Neuronal stem cell (in vitro differentiated cells): ENCODE measurements around the gene TAS2R1.

ENCODE experiments used
- DNase-seq: peaks from one replicate; pipeline ENCODE4 v3.0.0-alpha.2; 2013; ENCODE audit warnings: low spot score
- H2AFZ ChIP-seq: one replicate; pipeline ENCODE4 v1.6.1; 2013; ENCODE audit warnings: mild to moderate bottlenecking, low read length, inconsistent platforms
- H2AK5ac ChIP-seq: 2 replicates; pipeline ENCODE4 v1.6.1; 2013; ENCODE audit warnings: low read depth, mild to moderate bottlenecking, inconsistent platforms, low read length, moderate library complexity, mixed read lengths
- H2BK120ac ChIP-seq: 2 replicates; pipeline ENCODE4 v1.6.1; 2013; ENCODE audit warnings: low read depth, mild to moderate bottlenecking, inconsistent platforms, low read length, moderate library complexity, mixed read lengths
- H2BK12ac ChIP-seq: one replicate; pipeline ENCODE4 v1.6.1; 2013; ENCODE audit warnings: low read length, inconsistent platforms
- H2BK15ac ChIP-seq: 2 replicates; pipeline ENCODE4 v1.6.1; 2013; ENCODE audit warnings: mild to moderate bottlenecking, low read length, inconsistent platforms, mixed read lengths
- H2BK5ac ChIP-seq: one replicate; pipeline ENCODE4 v1.6.1; 2013; ENCODE audit warnings: inconsistent platforms, mild to moderate bottlenecking, low read length, moderate library complexity
- H3K14ac ChIP-seq: one replicate; pipeline ENCODE4 v1.6.1; 2013; ENCODE audit warnings: low read length, inconsistent platforms
- H3K18ac ChIP-seq: 2 replicates; pipeline ENCODE4 v1.6.1; 2013; ENCODE audit warnings: low read length, inconsistent platforms
- H3K23ac ChIP-seq: 2 replicates; pipeline ENCODE4 v1.6.1; 2013; ENCODE audit warnings: low read depth, mild to moderate bottlenecking, mixed read lengths, low read length, inconsistent platforms; ENCODE audit not compliant: poor library complexity
- H3K27ac ChIP-seq: replicated peaks from 3 replicates; pipeline ENCODE4 v1.5.1; 2013; ENCODE audit warnings: low read length, inconsistent platforms
- H3K27me3 ChIP-seq, 3 experiments: 2 replicates each; pipeline ENCODE4 v1.6.1; 2013; ENCODE audit warnings: low read length in 3 of 3, mild to moderate bottlenecking in 2 of 3, inconsistent platforms in 1 of 3, low read depth in 1 of 3, mixed read lengths in 1 of 3, moderate library complexity in 1 of 3; ENCODE audit not compliant: control insufficient read depth in 3 of 3, insufficient read depth in 3 of 3
- H3K36me3 ChIP-seq, 2 donors: replicated peaks in 1 of 2; 2 replicates each; pipeline ENCODE4 v1.6.1; 2013; ENCODE audit warnings: low read length in 2 of 2; ENCODE audit not compliant: control insufficient read depth in 2 of 2, insufficient read depth in 2 of 2
- H3K4ac ChIP-seq: 2 replicates; pipeline ENCODE4 v1.6.1; 2013; ENCODE audit warnings: inconsistent platforms, mild to moderate bottlenecking, low read length, moderate library complexity
- H3K4me1 ChIP-seq, 2 donors: 1 replicate in 1 of 2; 2 replicates in 1 of 2; pipeline ENCODE4 v1.6.1; 2013; ENCODE audit warnings: low read length in 2 of 2, low read depth in 1 of 2; ENCODE audit not compliant: control insufficient read depth in 2 of 2, insufficient read depth in 1 of 2
- H3K4me2 ChIP-seq: one replicate; pipeline ENCODE4 v1.6.1; 2013; ENCODE audit warnings: mild to moderate bottlenecking, low read length, inconsistent platforms; ENCODE audit not compliant: insufficient read depth, poor library complexity, severe bottlenecking
- H3K4me3 ChIP-seq, 2 donors: 2 replicates each; pipeline ENCODE4 v1.5.1; 2013; ENCODE audit warnings: low read length in 2 of 2, mild to moderate bottlenecking in 2 of 2, inconsistent platforms in 1 of 2, moderate library complexity in 1 of 2
- H3K79me1 ChIP-seq: one replicate; pipeline ENCODE4 v1.6.1; 2013; ENCODE audit warnings: low read depth, mild to moderate bottlenecking, inconsistent platforms, low read length, moderate library complexity
- H3K9ac ChIP-seq: one replicate; pipeline ENCODE4 v1.6.1; 2013; ENCODE audit warnings: mild to moderate bottlenecking, low read depth, low read length, inconsistent platforms; ENCODE audit not compliant: poor library complexity
- H3K9me3 ChIP-seq, 2 donors: replicated peaks in 1 of 2; 2 replicates each; pipeline versions ENCODE3 to v1.6.1; 2013; ENCODE audit warnings: low read length in 2 of 2, mild to moderate bottlenecking in 2 of 2, inconsistent platforms in 1 of 2, low read depth in 1 of 2, mixed read lengths in 1 of 2, moderate library complexity in 1 of 2; ENCODE audit not compliant: control insufficient read depth in 2 of 2, insufficient read depth in 1 of 2
- H4K8ac ChIP-seq: one replicate; pipeline ENCODE4 v1.6.1; 2013; ENCODE audit warnings: low read depth, mild to moderate bottlenecking, inconsistent platforms, low read length, moderate library complexity
- H4K91ac ChIP-seq: one replicate; pipeline ENCODE4 v1.6.1; 2013; ENCODE audit warnings: low read length, low read depth, mild to moderate bottlenecking, inconsistent platforms; ENCODE audit not compliant: poor library complexity
- WGBS, 2 donors: extraction: QIAGEN DNeasy Blood & Tissue Kit; methylation state at CpG; one replicate each; pipeline ENCODE4 v1.1.7; 2013; ENCODE audit warnings: missing lambda C conversion rate in 2 of 2, mixed read lengths in 1 of 2; ENCODE audit not compliant: insufficient read length in 2 of 2, insufficient replicate concordance in 1 of 2; ENCODE audit errors: extremely low coverage in 2 of 2; 5-methylcytosine and 5-hydroxymethylcytosine counted together

The TAS2R1 gene

DNA sequence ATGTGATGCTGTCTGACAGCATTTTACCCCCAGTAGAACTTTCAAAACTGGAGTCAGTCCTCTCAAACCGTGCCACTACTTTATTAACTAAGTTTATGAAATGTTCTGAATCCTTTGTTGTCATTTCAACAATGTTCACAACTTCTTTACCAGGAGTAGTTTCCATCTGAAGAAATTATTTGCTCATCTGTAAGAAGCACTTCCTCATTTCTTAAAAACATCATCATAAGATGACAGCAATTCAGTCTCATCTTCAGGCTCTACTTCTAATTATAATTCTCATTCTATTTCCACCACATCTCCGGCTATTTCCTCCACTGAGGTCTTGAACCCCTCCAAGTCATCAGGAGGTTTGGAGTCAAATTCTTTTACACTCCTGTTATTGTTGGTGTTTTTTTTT is 2.3 kb upstream of the TAS2R1 start:
- Histone ChIP-seq H2BK12ac (no peak overlapping the region), H3K9me3 (no peaks in the 10 kb centered on the region), H2BK15ac (no peak overlapping the region), H3K36me3 (no peaks in the 10 kb centered on the region), H3K27me3 (no peaks in the 10 kb centered on the region), H2AK5ac (no peak overlapping the region), H2AFZ (no peak overlapping the region), H3K27ac (no peak overlapping the region), H3K4me2 (no peak overlapping the region), H2BK120ac (no peak overlapping the region), H3K14ac (no peak overlapping the region), H3K23ac (no peak overlapping the region), H2BK5ac (no peak overlapping the region), H3K4me3 (no peak overlapping the region), H3K9ac (no peak overlapping the region), H3K18ac (no peak overlapping the region), H3K4ac (no peak overlapping the region), H4K91ac (no peak overlapping the region), H4K8ac (no peak overlapping the region), H3K4me1 (peaks cover 0 to 2% of the 10 kb centered on the region in 2 donors), H3K79me1 (no peaks in the 10 kb centered on the region)
- WGBS, 2 donors = no CpG with 5 or more reads among the region's 2 CpGs
- no peak for DNase-seq

DNA sequence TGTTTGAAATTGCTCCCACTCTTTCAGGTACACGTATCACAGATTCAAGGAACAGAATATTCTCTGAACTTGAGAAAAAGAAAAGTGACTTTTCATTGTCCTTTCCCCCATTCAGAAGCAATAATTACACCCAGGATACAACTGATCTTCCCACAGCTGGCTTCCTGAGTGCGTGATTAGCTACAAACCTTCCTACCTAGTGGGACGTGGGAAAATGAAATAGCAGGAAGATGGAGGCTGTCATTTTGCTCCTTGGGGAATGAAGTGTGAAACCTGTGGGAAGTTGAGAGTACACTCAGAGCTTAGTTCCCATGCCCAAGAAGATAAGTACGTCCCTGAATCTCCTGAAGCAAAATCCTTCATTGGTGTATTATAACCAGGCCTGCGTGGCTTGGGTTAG is 2.6 kb downstream of the TAS2R1 start:
- H3K27me3 ChIP-seq = no peaks in the 10 kb centered on the region
- H3K9me3 ChIP-seq = no peaks in the 10 kb centered on the region
- no peaks in the 10 kb centered on the region for H3K36me3 ChIP-seq
- H3K27ac ChIP-seq = no peak overlapping the region
- H2AK5ac ChIP-seq = no peak overlapping the region
- no peak overlapping the region for H3K4me2 ChIP-seq
- H2BK120ac ChIP-seq = no peak overlapping the region
- H2BK5ac ChIP-seq = no peak overlapping the region
- no peak overlapping the region for H3K4me3 ChIP-seq
- DNase-seq = no peak
- H2AFZ ChIP-seq = no peak overlapping the region
- no peak overlapping the region for H3K4ac ChIP-seq
- no peak overlapping the region for H3K9ac ChIP-seq
- H4K91ac ChIP-seq = no peak overlapping the region
- no CpG with 5 or more reads among the region's 5 CpGs for WGBS, 2 donors
- H2BK12ac ChIP-seq = no peak overlapping the region
- H3K79me1 ChIP-seq = no peaks in the 10 kb centered on the region
- no peak overlapping the region for H2BK15ac ChIP-seq
- peaks cover 4 to 8% of the 10 kb centered on the region in 2 donors for H3K4me1 ChIP-seq
- H3K23ac ChIP-seq = no peak overlapping the region
- H4K8ac ChIP-seq = no peak overlapping the region
- H3K14ac ChIP-seq = no peak overlapping the region
- no peak overlapping the region for H3K18ac ChIP-seq

DNA sequence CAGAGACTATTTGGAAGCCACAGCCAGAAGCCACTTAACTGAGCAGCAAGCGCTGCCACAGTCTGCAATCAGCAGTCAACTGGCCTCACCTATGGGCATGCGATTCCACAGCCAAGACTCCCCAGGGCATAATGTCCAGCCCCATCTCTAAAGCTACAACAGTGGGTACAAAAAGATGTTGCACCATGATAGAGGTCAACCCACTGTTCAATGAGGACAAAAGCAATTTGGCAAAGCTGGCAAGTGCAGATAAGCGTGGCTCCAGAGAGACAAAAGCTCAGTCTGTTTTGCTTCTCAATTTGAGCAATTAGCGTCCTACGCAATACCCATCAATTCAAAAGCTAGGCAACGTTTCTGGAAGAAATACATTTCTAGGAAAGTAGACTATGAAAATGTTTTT is 3.2 kb downstream of the TAS2R1 start:
- DNase-seq = no peak
- whole genome bisulfite sequencing, 2 donors = no CpG with 5 or more reads among the region's 6 CpGs

DNA sequence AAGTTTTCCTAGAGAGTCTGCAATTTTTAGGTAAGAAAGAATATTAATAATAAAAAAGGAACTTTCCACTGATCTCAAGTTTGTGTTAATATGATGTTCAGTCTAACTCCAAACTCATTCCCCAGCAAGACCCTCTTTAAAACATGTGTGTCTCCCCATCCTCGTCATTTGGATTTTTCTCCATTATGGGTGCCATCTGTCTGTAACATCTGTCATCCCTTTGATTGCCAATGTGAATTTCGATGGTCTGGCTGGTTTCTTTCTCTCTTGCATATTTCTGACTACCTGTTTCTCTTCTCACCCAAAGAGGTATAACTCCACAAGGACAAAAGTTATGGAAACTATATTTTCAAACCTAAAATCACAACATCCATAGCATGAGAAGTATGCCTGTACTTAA is 4.4 kb downstream of the TAS2R1 start:
- Histone ChIP-seq H3K9me3 (no peaks in the 10 kb centered on the region), H2BK5ac (no peak overlapping the region), H3K23ac (no peak overlapping the region), H3K9ac (no peak overlapping the region), H3K4me3 (no peak overlapping the region), H4K91ac (no peak overlapping the region), H3K14ac (no peak overlapping the region), H3K4ac (no peak overlapping the region), H2AK5ac (no peak overlapping the region), H3K36me3 (no peaks in the 10 kb centered on the region), H4K8ac (no peak overlapping the region), H3K27me3 (no peaks in the 10 kb centered on the region), H2BK15ac (no peak overlapping the region), H3K18ac (no peak overlapping the region), H2AFZ (no peak overlapping the region), H3K27ac (no peak overlapping the region), H3K79me1 (no peaks in the 10 kb centered on the region), H3K4me2 (no peak overlapping the region), H3K4me1 (peaks cover 4 to 12% of the 10 kb centered on the region in 2 donors), H2BK12ac (no peak overlapping the region), H2BK120ac (no peak overlapping the region)
- WGBS, 2 donors = no CpG with 5 or more reads among the region's 2 CpGs
- no peak for DNase-seq

More for the DNA sequence above, 3.2 kb downstream of the TAS2R1 start:
- Histone ChIP-seq H4K8ac (no peak overlapping the region), H2AK5ac (no peak overlapping the region), H2BK120ac (no peak overlapping the region), H4K91ac (no peak overlapping the region), H3K4me1 (peaks cover 4 to 8% of the 10 kb centered on the region in 2 donors), H3K4me2 (no peak overlapping the region), H3K18ac (no peak overlapping the region), H3K36me3 (no peaks in the 10 kb centered on the region), H3K4me3 (no peak overlapping the region), H2AFZ (no peak overlapping the region), H3K27ac (no peak overlapping the region), H3K14ac (no peak overlapping the region), H2BK12ac (no peak overlapping the region), H3K27me3 (no peaks in the 10 kb centered on the region), H3K23ac (no peak overlapping the region), H2BK5ac (no peak overlapping the region), H3K79me1 (no peaks in the 10 kb centered on the region), H3K9ac (no peak overlapping the region), H2BK15ac (no peak overlapping the region), H3K4ac (no peak overlapping the region), H3K9me3 (no peaks in the 10 kb centered on the region)
